Liver (tissue), 3 donors: Measurements from ENCODE around the gene DUS1L.

ENCODE experiments used
- CTCF ChIP-seq: fragments of 150-350 bp; IDR thresholded peaks from 2 replicates; pipeline ENCODE4 v1.5.1; 2017; ENCODE audit warnings: improper control_type of control experiment, low read depth, low read length; ENCODE audit not compliant: missing input control
- TAF1 ChIP-seq: conservative IDR thresholded peaks from 2 replicates; pipeline ENCODE4 v1.6.1; 2016; ENCODE audit warnings: antibody characterized with exemption, mild to moderate bottlenecking
- donor health status: healthy.
- donor health status: healthy.

- TF ChIP-seq CTCF (no peak), TAF1 (no peak)
These were observed 14.6 kb upstream of the DUS1L start for GRCh38 chr17:82080048-82080788.
